GM12801 (cell line): Measurements from ENCODE around the gene ADRB1.

Experiments
- TF ChIP-seq, protein P1 (sequence below): IDR thresholded peaks from one replicate; pipeline ENCODE4 v1.5.1; 2011; ENCODE audit warnings: control low read depth; ENCODE audit not compliant: insufficient read length; ENCODE audit errors: extremely low read depth

ADRB1 gene

GRCh38 chr10:114034923-114035645 is 8.6 kb upstream of the ADRB1 start:
- TF ChIP-seq, protein P1, sequence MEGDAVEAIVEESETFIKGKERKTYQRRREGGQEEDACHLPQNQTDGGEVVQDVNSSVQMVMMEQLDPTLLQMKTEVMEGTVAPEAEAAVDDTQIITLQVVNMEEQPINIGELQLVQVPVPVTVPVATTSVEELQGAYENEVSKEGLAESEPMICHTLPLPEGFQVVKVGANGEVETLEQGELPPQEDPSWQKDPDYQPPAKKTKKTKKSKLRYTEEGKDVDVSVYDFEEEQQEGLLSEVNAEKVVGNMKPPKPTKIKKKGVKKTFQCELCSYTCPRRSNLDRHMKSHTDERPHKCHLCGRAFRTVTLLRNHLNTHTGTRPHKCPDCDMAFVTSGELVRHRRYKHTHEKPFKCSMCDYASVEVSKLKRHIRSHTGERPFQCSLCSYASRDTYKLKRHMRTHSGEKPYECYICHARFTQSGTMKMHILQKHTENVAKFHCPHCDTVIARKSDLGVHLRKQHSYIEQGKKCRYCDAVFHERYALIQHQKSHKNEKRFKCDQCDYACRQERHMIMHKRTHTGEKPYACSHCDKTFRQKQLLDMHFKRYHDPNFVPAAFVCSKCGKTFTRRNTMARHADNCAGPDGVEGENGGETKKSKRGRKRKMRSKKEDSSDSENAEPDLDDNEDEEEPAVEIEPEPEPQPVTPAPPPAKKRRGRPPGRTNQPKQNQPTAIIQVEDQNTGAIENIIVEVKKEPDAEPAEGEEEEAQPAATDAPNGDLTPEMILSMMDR, result no peak

- TF ChIP-seq, protein P1, result no peak
These were observed 7.9 kb upstream of the ADRB1 start for GRCh38 chr10:114035791-114036190.

GRCh38 chr10:114038819-114039218 is 4.8 kb upstream of the ADRB1 start:
- TF ChIP-seq, protein P1, result no peak

DNA sequence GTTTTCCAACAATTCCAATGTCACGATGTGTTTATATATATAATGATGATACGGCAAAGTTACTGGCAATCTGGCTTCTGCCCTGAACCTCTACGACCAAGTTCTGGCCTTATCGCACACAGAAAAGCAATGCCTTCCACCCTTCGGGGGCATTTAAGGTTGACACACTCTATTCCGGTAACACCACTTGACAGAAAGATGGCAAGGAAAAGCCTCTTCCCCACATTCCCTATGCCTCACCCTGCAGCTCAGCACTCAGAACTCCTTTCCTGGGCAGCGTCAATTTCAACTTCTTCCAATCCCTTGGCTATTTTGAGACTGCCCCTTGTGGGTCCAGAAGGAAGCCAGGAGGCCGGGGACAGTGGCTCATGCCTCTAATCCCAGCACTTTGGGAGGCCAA is 2.5 kb upstream of the ADRB1 start:
- TF ChIP-seq, protein P1, result no peak

- TF ChIP-seq, protein P1, result no peak
These were observed 653 bp upstream of the ADRB1 start for GRCh38 chr10:114042895-114043531.

DNA sequence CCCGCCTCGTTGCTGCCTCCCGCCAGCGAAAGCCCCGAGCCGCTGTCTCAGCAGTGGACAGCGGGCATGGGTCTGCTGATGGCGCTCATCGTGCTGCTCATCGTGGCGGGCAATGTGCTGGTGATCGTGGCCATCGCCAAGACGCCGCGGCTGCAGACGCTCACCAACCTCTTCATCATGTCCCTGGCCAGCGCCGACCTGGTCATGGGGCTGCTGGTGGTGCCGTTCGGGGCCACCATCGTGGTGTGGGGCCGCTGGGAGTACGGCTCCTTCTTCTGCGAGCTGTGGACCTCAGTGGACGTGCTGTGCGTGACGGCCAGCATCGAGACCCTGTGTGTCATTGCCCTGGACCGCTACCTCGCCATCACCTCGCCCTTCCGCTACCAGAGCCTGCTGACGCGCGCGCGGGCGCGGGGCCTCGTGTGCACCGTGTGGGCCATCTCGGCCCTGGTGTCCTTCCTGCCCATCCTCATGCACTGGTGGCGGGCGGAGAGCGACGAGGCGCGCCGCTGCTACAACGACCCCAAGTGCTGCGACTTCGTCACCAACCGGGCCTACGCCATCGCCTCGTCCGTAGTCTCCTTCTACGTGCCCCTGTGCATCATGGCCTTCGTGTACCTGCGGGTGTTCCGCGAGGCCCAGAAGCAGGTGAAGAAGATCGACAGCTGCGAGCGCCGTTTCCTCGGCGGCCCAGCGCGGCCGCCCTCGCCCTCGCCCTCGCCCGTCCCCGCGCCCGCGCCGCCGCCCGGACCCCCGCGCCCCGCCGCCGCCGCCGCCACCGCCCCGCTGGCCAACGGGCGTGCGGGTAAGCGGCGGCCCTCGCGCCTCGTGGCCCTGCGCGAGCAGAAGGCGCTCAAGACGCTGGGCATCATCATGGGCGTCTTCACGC is 825 bp downstream of the ADRB1 start:
- TF ChIP-seq, protein P1, result no peak
